AG08396 (cell line): ENCODE results near the gene NPAS2.

ENCODE experiments used
- DNase-seq: peaks from one replicate; pipeline ENCODE4 v3.0.0; 2012; ENCODE audit warnings: low spot score, mixed read lengths

The NPAS2 gene

DNA sequence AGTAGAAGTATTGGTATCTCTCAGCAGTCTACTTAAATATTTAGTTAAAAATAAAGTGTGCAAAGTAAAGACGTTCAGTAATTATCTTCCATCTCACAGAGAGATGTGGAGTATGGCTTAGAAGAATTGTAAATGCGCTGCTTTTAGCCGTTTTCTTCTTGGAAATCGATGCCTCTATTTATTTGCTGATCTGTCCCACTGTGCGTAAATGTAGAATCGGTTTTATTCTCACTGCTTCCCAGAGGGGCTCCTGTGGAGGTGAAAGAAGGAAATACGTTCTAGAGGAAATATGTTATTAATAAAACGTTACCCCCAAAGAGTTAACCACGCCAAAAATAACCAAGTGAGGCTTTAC lies 1.9 kb downstream of the NPAS2 start:
- no peak for DNase-seq

GRCh38 chr2:100822587-100823248 lies 2.8 kb downstream of the NPAS2 start:
- DNase-seq = peak; percentile 59

- DNase-seq = no peak
These were observed 3.9 kb downstream of the NPAS2 start for GRCh38 chr2:100823665-100824438.

- DNase-seq = no peak
These were observed 4.9 kb downstream of the NPAS2 start for GRCh38 chr2:100824842-100825241.

GRCh38 chr2:100826494-100826893 lies 6.6 kb downstream of the NPAS2 start:
- no peak for DNase-seq

DNA sequence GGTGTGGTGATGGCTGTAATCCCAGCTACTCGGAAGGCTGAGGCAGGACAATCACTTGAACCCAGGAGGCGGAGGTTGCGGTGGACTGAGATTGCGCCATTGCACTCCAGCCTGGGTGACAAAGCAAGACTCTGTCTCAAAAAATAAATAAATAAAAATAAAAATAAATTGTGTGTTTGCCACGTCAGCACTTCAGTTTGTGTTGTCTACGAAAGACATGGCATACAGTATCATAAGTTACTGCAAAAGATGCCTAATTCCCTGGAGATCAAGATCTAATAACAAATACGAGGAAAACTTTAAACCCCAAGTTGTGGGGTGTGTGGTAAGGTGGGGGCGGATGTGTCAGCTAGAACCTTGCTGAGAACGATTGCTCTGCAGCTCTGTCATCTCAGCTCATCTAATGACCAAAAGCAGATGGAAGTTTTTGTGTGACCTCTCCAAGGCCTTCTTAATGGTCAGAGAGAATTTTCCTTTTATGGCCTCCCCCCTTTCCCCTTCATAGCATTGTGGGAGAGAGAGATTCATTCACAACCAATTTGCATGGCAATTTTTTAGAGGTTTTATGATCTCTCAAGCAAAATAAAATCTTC lies 11.3 kb downstream of the NPAS2 start:
- DNase-seq = no peak

DNA sequence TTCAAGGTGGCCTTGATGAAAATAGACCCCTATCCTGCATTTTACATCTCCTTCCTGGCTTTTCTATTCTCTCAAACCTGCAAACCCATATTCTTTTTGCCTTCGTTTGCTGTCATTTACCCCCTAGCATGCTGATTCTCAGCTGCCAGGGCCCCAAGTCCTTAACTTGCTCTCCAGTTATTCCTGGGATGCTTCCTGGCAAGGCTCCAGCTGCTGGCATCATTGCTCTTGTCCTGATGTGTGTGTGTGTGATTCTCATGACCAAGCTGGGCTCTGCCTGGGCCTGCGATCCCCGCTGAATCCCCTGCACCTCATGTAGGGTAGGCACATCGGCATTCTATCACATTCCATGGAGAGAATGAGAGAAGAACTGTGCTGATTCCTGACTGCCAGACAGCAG lies 11.9 kb downstream of the NPAS2 start:
- DNase-seq = no peak

- DNase-seq = no peak
These were observed 12.9 kb downstream of the NPAS2 start for GRCh38 chr2:100832885-100833284.

GRCh38 chr2:100833331-100833730 lies 13.4 kb downstream of the NPAS2 start:
- no peak for DNase-seq

GRCh38 chr2:100834221-100834620 lies 14.3 kb downstream of the NPAS2 start:
- no peak for DNase-seq

DNA sequence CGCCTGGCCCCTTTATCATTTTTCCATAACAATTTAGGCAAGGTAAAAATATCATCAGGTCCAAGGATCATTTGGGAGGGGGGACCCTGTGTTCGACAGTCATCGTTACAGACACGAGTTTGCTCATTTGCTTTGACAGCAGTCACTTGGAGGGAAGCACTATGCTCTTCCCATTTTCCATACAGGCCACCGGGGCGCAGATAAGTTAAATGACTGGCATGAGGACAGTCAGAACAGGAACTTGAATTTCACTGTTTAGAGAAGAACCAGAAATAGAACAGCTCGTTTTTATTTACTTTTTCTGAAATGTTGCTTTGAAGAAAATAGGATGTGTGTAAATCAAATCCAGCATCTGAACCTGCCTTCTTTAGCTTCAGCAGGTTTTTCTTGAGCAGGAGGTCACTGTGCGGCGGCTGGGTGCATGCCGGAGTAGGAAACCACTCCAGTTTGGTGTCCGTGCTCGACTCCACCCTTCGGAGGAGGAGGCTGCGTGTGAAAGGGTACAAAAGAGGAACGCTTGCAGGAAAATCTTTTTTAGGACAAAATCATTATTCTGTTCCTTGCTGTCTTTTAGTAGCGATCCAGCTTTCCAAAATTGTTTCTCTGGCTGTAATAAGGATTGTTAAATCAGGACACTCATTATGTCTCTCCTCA lies 15.2 kb downstream of the NPAS2 start:
- DNase-seq = no peak

DNA sequence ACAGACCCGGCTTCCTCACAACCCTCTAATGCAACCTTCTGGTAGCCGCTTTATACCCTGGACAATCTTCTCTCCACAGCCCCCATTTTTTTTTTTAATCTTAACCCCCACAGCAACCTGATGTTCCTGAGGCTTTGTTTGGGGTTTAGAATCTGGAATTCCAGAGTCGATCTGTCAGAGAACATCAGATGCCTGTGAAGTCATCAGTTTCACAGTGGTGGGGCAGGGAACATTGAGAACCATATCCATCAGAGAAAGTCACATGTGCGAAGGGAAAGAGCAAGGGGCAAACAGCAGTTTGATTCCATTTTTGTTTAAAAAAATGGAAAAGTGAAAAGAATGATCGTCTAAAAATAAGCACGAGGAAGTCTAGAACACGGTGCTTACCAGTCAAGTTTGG lies 20.6 kb downstream of the NPAS2 start:
- DNase-seq = no peak

GRCh38 chr2:100842241-100842922 lies 22.4 kb downstream of the NPAS2 start:
- no peak for DNase-seq

DNA sequence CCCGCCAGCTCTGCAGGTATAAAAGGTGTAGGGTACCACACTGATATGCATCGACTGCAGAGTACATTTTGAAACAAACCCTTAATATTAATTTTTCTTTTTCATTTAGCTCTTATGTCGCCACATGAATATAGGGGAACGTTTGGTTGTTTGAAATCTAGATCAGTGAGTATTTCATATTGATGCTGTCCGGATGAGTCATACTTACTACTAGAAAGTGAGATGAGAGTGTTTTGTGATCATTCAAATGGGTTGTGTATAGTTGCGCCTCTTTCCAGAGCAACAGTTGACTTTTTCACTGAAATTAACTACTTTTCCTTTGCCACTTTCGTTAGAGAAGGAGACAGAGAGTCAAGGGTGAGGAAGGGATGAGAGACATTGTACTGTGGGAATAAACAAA lies 24.6 kb downstream of the NPAS2 start:
- DNase-seq = no peak

DNA sequence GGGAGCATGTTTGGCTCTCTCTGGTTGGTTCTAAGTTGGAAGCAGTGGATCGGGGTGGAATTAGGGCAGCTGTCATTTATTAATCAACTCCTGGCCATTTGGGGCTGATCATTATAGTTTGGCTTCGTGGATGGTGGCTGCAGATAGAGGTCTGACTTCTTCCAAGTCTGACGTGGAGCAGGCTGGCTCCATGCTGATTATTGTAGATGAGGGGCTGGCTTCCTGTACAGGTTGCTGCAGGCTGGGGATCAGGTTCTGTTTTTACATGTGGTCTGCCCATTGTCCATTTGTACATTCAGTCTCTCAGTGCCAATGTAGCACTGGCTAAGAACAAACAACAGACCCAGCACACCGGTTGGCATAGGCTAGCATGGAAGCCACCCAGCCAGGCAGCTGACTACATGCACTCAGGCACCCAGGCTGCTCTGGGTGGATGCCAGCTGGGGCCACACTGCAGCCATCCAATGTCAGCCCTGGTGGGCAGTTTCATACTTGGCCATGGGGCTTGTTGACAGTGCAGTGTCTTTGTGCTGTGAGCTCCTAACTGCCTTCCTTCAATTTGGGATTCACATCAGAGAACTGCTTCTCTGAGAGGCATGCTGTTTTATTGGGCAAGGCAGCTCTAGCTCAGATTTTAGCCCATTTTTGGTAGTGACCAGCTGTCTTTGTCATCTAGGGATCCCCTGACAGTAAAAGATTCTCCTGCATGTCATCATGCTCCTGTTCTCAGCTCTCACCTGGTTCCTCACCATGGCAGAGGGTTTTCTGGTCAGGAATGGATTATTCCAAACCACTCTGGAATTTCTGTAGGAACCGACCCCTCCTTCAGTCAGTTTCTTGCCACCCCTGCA lies 25.4 kb downstream of the NPAS2 start:
- no peak for DNase-seq

DNA sequence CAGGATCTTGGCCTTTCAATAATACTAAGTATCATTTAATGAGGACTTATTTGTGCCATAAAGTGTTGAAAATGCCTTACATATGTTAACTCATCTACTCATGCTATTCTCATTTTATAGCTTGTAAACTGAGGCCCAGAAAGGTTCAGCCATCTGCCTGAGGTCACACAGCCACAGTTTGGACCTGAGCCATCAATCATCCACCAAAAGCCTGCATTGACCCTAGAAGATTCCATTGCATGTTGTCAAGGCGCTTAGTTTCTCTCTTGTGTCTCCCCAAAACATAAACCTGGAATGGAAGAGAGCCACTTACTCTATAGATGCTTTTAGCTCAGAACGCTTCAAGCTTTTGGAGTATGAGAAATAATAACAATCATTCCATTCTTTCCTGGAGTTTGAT lies 26.8 kb downstream of the NPAS2 start:
- DNase-seq = no peak

DNA sequence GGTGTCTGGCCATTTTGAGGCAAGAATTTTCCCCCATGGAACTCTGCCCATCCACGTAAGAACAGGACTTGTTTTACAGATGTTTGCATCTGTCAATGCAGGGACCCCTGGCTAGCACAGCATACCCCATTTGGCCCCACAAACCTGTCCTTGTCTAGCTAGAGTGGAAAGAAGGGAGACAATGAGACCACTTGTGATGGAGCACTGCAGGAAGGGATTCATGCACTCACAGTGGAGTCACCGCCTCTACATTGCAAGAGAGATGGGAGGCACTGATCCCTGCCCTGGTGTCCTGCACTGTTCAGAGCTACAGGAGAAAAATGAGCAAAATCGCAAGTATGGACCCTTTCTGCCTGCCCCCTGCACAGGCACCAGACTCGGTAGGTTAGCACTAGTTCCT lies 32.5 kb downstream of the NPAS2 start:
- no peak for DNase-seq

DNA sequence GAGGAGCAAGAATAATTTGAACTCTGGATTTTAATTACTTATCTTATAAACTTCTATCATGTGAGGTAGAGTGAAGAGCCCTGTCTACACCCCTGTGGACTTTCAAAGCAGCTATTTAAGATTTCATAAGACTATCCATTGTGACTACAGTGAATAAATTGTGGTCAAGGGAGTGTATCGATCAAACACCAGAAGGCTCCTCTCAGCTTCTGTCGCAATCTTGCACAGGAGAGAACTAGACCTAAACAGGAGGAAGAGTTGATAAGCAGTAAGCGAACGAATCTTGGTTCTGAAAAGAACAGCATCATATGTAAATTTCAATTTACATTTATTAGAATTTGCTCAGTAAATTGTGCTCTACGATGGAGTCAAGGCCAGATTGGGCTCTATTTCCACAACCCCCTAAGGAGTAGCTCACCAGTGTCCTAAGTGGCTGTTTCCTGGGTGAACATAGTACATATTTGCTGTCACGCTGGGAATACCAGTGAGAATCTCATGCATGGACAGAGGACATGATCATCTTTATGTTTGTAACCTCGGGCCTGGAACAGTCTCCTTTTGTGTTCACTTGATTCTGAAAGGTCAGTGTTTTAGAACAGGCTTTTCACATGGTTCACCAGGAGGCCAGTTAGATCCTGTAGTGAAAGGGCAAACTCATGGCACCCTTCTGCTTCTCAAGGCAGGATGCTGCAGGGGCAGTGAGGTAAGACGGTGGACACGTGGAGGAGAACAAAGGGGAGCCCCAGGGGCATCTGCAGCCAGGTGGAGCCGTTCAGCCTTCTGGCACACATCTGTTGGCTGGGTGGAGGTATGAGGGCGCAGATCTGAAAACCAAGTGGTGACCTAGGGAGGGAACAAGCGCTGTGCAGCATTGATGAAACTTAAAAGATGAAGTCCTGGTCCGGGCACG lies 33.3 kb downstream of the NPAS2 start:
- DNase-seq = no peak

DNA sequence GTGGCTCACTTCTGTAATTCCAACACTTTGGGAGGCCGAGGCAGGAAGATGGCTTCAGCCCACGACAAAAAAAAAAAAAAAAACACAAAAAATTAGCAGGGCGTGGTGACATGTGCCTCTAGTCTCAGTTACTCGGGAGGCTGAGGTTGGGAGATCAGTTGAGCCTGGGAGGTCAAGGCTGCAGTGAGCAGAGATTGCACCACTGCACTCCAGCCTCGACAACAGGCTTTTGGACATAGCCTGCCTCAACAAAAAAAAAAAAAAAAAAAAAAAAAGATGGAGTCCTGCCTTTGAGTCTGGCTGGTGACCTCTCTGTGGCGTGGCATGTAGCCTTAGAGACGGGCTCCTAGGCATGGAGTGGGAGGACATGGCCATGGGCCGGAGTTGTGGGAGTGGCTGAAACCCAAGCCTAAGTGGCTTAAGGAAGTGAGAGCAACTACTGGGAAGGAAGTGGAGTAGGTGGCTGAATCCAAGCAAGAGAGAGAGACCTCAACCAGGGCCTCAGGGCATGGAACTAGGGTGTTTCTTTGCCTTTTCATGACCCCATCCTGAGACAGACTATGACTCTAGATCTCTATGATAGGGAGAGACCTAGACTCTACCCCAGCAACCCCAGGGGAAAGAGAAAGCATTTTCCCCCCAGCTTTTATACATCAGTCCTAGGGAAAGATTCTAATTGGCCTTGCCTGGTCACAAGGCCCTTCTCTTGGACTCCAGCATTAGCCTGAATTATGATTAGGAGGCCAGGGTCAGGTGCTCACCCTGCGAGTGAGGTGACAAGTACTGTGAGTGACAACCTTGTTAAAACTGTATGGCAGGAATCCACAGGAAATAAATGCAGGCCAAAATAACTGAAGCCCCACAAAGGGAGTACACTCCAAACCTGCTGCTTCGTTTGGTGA lies 34.2 kb downstream of the NPAS2 start:
- DNase-seq = no peak
